Measurements from ENCODE around the gene ACTR8. TPM values are rescaled to one million over a fixed set of nuclear protein-coding genes. Genes with fewer than 3 reads are reported as not detected.

ACTR8 gene
- polyA plus RNA-seq, 1 donor (not counting 4 experiments of a cell fraction or from before 2014, with no cell fraction given) = 28.8 TPM

DNA sequence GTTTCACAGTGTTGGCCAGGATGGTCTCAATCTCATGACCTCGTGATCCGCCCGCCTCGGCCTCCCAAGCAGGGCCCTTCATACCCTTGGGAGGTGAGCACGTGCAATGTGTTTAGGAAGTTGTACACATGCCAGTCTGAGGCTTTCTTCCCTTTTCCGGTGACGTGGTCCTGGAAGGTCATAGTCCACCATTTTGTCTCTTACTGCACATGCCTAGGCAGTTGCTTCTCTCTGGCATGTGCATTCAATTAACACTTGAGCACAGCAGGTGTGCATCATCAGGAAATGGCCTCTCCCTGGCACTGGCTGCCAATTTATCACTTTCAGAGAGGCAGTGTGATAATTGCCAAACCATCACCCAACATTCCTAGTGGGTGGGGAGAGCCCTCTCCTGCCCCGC lies 31.4 kb upstream of the ACTR8 start:
- no peak overlapping the region for H3K4me3 ChIP-seq (ENCODE audit: control insufficient read depth in 2 of 3, extremely low read depth in 1 of 3, insufficient read depth in 2 of 3, low read depth in 1 of 3, low read length in 3 of 3)
- dilution Hi-C loops (cut with MboI; ENCODE audit: extremely low pct_ligation_motif_present, low sequenced_read_pairs) = no loop called here
- DNase-seq (ENCODE audit: low read depth, low spot score) (no peak), FAIRE-seq (no peak)
- no peaks in the 10 kb centered on the region for H3K27me3 ChIP-seq (ENCODE audit: control insufficient read depth, extremely low read depth, insufficient read depth, low read length)
- no peaks in the 10 kb centered on the region for H3K79me2 ChIP-seq (ENCODE audit: control insufficient read depth, insufficient read depth, low read length)
- H3K9ac ChIP-seq (ENCODE audit: control insufficient read depth, extremely low read depth, insufficient read depth, low read length) = no peak overlapping the region
- no peaks in the 10 kb centered on the region for H3K36me3 ChIP-seq (ENCODE audit: control insufficient read depth in 2 of 2, extremely low read depth in 1 of 2, insufficient read depth in 2 of 2, low read length in 2 of 2)
- H3K4me2 ChIP-seq (ENCODE audit: control insufficient read depth, extremely low read depth, insufficient read depth, low read depth, low read length) = no peak overlapping the region
- H3K9me3 ChIP-seq (ENCODE audit: control insufficient read depth, low read depth, low read length) = no peaks in the 10 kb centered on the region
- no peaks in the 10 kb centered on the region for H3K4me1 ChIP-seq (ENCODE audit: control insufficient read depth, extremely low read depth, insufficient read depth, low read length)
- H2AFZ ChIP-seq (ENCODE audit: control insufficient read depth, low read length) = no peak overlapping the region
- H3K27ac ChIP-seq (ENCODE audit: control insufficient read depth, insufficient read depth, low read length) = no peak overlapping the region
- H3K9me1 ChIP-seq (ENCODE audit: control insufficient read depth, extremely low read depth, insufficient read depth, low read length) = no peaks in the 10 kb centered on the region
- TF ChIP-seq CTCF (optimal IDR thresholded peaks at IDR 0.05 in 1 of 3, IDR thresholded peaks at IDR 0.05 in 1 of 3, conservative IDR thresholded peaks at IDR 0.05 in 1 of 3; ENCODE audit: extremely low read depth in 1 of 3, insufficient read depth in 2 of 3, low read length in 3 of 3) = no peak
- no peak for TF ChIP-seq EZH2 (IDR thresholded peaks at IDR 0.05; ENCODE audit: low read length)
- H4K20me1 ChIP-seq (ENCODE audit: control insufficient read depth, extremely low read depth, insufficient read depth, low read length) = no peaks in the 10 kb centered on the region

- H3K27me3 ChIP-seq (ENCODE audit: control insufficient read depth, extremely low read depth, insufficient read depth, low read length) = no peaks in the 10 kb centered on the region
- no peak overlapping the region for H3K9ac ChIP-seq (ENCODE audit: control insufficient read depth, extremely low read depth, insufficient read depth, low read length)
- DNase-seq (ENCODE audit: low read depth, low spot score) (no peak), FAIRE-seq (no peak)
- H2AFZ ChIP-seq (ENCODE audit: control insufficient read depth, low read length) = no peak overlapping the region
- H4K20me1 ChIP-seq (ENCODE audit: control insufficient read depth, extremely low read depth, insufficient read depth, low read length) = no peaks in the 10 kb centered on the region
- no peak for TF ChIP-seq EZH2 (IDR thresholded peaks at IDR 0.05; ENCODE audit: low read length)
- TF ChIP-seq CTCF (optimal IDR thresholded peaks at IDR 0.05 in 1 of 3, IDR thresholded peaks at IDR 0.05 in 1 of 3, conservative IDR thresholded peaks at IDR 0.05 in 1 of 3; ENCODE audit: extremely low read depth in 1 of 3, insufficient read depth in 2 of 3, low read length in 3 of 3) = no peak
- peaks cover 2% of the 10 kb centered on the region for H3K4me1 ChIP-seq (ENCODE audit: control insufficient read depth, extremely low read depth, insufficient read depth, low read length)
- H3K79me2 ChIP-seq (ENCODE audit: control insufficient read depth, insufficient read depth, low read length) = no peaks in the 10 kb centered on the region
- no peaks in the 10 kb centered on the region for H3K9me1 ChIP-seq (ENCODE audit: control insufficient read depth, extremely low read depth, insufficient read depth, low read length)
- H3K4me2 ChIP-seq (ENCODE audit: control insufficient read depth, extremely low read depth, insufficient read depth, low read depth, low read length) = no peak overlapping the region
- H3K9me3 ChIP-seq (ENCODE audit: control insufficient read depth, low read depth, low read length) = no peaks in the 10 kb centered on the region
- H3K4me3 ChIP-seq (ENCODE audit: control insufficient read depth in 2 of 3, extremely low read depth in 1 of 3, insufficient read depth in 2 of 3, low read depth in 1 of 3, low read length in 3 of 3) = no peak overlapping the region
- dilution Hi-C loops (cut with MboI; ENCODE audit: extremely low pct_ligation_motif_present, low sequenced_read_pairs) = no loop called here
- H3K36me3 ChIP-seq (ENCODE audit: control insufficient read depth in 2 of 2, extremely low read depth in 1 of 2, insufficient read depth in 2 of 2, low read length in 2 of 2) = no peaks in the 10 kb centered on the region
- no peak overlapping the region for H3K27ac ChIP-seq (ENCODE audit: control insufficient read depth, insufficient read depth, low read length)
Observed at GRCh38 chr3:53902711-53903110, 20.8 kb upstream of the ACTR8 start.

Measured in keratinocyte (primary cell).